A204.1 (cell line): Measurements from ENCODE around the gene KRT80.

Experiments
- FAIRE-seq: peaks from 2 replicates; lab custom pipeline; 2012; peaks lifted over from hg19 to GRCh38; lab: Jason Lieb, UNC

Gene KRT80

DNA sequence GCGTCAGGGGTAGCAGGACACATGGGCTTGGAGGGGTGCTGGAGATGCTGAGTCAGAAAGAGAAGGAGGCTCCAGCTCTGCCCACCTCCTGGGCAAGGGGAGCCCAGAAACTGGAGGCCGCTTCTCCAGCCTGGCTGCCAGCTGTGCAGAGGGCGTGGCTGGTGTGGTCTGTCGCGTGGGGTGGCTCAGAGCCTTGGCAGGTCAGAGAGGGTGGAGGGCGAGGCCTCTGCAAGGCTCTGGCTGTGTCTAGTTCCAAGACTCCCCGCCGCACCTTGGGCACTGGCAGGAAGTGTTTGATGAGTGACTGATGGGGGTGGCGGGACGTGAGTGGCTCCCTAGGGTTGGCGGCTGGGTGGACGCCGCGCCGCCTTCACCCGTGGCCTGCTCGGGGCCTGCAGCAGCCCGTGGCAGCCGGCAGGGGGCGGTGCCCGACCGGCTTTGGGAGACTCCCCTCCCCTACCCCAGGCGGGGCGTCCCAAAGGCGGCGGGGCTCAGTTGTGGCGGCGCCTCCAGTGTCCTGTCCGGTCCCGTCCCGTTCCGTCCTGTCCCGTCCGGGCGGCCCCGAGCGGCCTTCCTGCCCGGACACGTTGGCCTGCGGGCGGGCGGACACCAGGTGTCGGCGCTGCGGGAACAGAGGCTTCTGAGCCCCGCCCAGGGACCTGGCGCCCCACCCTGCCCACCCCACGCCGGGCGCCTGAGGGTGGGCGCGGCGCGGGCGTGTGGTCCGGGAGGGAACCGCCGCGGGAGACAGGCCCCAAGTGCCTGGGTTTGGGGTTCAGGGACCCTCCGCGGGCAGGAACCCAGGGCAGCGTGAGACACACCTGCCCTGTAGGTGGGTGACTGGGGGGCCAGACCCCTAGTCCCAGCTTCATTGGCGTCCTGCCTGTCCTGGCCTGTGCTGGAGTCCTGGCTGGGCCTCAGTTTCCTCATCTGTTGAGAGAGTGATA, 39.7 kb downstream of the KRT80 start:
- FAIRE-seq: no peak

DNA sequence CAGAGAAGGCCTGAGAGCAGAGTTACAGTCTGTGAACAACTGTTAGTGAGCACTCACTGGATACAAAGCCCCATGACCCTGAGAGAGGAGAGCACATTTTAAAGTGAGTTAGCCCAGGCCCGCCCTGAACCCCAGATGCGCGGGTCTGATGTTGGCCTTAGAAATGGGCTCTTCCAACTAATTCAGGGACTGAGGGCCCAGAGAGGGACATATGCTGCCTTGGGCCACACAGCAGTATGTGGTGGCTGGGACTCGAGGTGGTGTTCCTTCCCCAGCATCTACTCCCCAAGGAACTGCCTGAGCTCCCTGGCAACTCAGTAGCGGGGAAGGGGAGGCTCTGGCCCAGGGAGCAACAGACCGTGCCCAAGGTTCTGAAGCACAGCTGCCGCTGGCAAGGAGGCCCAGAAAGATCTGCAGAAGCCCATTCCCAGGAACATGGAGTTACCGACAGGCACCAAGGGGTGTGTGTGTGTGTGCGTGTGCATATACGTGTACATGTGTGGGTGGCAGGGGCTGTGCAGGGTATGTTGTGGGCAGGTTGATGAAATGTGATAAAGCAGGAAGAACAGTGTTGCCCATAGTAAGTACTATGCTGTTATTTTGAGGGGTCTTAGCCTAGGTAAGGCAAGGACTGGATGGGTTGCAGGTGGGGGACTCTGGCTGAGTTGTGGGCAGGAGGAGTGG, 40.5 kb downstream of the KRT80 start:
- FAIRE-seq: no peak

DNA sequence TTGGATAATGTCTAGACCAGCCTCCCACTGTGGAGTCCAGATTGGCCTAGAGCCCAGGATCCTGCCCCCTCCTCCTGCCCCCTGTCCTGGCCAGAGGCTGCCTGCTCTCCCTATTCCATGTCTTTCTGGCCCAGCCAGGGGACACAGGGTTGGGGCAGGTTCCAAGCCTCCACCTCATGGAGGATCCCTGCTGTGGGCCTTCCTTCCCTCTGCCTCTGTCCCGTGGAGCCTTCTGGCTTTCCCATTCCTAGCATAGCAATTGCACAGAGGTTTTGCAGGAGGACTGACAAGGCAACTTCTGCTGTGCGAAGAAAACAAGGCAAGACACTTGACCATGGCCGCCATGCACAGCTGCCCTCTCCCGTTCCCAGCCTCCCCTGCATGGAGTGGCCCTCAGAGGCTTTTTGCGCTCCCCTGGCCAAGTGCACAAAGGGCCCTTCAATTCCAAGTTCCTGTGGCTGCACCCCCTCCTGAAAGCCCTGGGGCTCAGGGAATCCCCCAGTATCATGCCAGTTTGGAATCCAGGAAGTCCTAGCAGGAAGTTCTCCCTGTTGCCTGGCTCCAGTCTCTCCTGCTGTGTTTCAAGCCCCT, 42.1 kb downstream of the KRT80 start:
- no peak for FAIRE-seq

DNA sequence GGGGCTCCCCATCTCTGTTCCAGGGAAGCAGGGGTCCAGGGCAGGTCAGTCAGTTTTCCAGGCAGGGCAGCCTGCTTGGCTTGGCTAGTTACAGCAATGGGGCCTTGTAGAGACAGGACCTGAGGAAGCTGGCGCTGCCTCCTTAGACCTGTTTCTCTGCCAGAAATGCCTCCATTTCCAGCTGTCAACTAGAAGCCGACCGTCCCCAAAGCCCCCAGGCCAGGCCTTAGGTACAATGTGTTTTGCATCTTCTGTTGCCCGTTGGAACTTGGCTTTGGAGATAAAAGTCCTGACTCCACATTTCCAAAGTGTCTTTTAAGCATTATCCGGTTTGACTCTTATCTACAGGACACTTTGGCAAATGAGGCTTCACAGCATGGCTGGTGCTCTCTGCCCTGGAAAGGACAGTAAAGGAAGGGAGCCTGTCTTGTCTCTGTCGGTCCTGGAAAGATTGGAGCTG, 42.6 kb downstream of the KRT80 start:
- no peak for FAIRE-seq

DNA sequence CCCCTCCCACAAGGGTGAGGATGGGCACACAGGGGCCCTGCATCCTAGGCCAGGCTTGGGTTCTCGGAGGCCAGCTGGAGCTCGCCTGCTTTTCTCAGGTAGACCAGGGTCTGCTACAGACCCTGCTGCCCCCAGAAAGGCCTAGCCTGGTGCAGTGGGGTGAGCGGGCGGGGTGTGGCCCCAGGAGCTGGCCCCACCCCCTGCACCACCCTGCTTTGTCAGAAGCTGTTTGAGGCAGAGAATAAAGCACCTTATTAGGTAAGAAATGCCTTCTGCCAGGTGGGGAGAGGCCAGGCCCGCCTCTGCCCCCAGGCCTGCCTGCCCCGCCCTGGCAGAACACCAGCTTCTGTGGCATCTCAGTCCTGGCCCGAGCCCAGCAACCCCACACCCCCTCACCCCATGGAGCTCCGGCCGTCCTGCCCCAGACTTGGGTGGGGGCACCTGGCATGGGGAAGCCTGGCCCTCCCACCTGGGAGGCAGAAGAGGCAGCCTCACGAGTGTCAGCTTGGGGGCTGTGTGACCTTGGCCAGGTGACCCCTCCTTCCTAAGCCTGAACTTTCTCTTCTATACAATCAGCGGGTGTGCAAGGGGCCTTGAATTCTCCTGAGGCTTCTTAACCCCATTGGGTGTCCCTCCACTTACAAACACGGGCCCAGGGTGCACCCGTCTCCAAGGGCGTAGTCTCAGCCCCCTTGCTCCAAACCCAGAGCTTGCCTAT, 43.2 kb downstream of the KRT80 start:
- no peak for FAIRE-seq

DNA sequence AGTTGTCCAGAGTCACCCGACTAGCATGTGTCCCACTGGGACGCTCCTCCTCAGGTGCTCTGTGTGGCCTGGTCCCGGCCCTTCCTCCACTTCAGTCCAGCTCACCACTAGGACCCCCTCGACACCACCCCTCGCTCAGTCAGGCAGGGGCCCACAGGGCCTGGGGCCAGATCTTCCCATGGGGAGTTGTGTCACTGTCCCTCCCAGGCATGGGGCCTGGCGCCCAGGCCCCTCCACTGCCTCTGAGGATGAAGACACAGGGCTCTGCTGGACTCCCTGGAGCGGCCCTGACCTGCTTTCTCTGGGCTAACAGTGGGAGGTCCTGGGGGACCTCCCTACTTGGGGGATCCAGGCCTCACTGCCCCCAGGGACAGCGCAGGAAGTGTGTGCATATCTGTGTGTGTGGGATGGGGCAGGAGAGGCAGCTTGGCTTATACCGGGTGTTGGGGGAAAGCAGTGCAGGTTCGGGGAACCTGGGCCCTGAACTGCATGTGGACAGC, 43.8 kb downstream of the KRT80 start:
- no peak for FAIRE-seq

DNA sequence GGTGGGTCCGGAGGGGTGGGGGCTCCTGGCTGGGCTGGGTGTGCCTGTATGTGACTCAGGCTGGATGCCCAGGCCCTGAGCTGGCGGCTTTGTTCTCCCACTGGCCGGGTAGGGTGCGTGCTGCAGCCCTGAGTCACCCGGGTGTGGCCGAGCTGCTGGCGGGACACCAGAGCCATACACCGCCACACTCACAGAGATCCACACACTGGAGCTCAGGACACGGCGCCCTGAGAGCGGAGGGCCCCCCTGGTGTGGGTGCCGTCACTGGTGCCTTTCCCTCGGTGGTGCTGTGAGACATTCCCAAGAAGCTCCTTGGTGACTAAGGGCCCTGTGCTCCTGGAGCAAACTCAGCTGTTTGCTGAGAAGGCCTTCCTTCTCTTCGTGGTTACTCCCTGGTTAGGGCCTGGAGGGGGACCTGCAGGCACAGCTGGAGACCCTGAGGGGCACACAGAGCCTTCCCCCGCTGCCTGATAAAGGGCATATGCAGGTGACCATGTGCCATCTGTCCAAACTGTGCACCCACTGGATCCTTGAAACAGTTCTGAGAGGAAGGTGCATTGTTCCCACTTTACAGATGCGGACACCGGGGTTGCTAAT, 44.3 kb downstream of the KRT80 start:
- no peak for FAIRE-seq

DNA sequence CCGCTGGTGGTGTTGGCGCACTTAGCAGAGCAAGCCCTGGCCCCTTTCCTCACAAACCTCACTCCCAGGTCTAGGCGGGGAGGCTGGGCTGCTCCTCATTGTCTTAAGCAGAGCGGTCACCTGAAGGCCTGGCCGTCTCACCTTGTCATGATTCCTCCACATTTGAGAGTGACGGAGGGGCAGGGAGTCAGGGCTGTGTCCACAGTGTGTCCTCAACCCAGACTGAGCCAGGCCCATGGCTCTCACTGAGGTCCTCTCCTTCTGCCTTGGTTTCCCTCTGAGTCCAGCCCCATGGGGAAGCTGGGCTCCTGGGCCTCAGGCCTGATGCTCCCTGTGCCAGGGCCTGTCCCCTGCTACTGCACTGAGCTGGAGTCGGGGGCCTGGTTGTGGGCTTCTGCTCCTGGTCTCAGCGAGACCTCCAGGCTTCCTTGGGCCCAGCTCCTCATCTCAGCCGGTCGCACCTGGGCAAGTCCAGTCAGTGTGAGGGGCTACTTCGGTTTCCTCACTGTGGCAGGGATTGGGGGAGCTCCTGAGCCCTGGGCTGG, 44.9 kb downstream of the KRT80 start:
- no peak for FAIRE-seq

DNA sequence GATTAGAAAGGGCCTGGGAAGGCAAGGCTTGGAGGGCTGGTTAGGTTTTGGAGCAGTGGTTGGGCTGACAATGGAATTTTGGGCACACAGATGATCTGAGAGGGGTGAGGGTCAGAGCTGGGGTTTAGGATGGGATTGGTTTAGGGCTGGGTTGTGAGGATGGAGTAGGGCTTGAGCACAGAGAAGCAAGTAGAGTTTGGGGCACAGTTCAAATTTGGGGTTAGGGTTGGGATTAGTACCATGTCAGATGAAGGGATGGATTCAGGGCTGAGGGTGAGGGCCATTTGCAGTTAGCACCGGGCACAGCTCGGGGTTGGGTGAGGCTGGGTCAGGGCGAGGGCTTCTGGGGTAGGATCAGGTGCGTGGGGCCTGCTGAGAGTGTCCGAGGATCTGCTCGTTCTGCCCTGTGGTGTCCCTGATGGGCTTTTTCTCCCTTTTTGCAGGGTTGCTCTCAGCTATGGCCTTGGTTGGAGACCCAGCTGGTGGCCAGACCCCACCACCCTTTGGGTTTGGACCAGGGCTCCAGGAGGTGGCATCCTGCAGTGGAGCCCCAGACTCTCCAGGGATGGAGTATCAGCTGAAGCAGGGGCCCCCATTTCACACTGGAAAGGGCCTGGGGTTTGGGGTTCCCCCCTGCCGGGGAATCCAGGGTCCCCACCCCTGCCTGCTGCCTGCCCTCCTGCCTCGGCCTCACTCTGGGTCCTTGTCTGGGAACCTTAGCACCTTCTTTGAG, 45.6 kb downstream of the KRT80 start:
- no peak for FAIRE-seq

DNA sequence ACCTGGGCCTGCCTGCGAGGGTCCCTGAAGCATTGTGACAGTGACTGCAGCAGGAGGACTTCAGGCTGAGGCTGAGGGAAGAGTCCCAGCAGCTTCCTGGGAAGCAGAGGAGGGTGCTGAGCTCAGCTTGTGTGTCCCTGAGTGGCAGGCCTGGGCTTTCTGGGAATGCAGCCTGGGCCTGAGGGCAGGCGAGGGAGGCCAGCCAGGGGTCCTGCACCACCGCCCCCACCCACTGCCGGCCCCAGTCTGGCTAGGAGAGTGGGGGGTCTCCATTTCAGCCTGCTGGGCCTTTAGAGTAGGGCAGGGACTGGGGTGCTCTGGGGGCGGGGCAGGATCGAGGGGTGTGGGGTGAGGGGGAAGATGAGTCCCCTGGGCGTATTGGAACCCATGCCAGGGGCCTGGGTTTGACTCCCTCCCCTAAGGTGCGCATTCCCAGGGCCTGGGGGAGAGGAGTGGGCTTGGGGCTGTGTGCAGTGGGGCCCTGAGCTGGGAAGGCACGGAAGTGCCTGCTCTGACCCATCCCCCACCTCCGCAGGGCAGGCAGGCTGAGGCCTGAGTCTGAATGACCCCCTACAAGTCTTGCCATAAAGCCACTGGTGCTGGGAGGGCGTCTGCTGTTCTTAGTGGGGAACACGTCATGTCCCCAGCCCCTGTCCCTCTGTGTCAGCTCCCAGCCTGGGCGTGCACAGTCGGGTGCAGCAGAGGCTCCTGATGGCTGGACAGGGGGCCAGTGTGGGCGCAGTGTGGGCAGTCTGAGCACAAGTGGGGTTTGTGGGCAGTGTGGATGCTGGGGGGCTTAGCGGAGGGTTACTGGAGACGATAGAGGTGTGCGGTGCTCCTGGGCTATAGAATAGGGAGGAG, 46.4 kb downstream of the KRT80 start:
- no peak for FAIRE-seq

DNA sequence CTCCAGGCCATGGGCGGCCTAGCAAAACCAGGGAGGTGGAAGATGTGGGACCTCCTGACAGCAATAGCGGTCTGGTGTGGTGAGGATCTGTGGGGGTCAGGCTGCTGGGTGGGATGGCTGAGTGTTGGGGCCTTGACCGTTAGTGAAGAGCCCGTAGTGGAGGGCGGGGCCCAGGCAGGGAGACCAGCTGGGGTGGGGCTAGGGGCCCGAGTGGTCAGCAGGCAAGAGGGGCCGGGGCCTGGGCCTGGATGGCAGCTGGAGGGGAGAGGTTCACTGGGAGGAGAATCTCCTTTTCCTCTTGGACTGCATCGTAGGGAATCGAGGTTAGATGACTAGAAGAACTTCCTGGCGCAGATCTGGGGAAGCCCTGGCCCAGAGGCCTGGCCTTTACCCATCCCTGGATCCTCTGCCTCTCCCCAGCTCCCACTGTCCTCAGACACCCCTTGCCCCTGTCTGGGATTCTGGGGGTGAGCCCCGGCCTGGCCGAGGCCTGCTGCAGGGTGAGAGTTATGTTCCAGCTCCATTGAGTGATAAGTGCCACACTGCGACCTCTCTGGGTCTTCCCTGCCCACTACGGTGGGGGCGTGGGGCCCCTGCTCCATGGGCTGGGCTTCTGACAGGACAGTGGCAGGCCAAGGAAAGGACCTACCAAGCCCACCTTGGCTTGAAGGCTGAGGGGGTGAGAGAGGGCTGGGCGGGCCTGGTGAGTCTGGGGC, 47.1 kb downstream of the KRT80 start:
- FAIRE-seq: no peak

DNA sequence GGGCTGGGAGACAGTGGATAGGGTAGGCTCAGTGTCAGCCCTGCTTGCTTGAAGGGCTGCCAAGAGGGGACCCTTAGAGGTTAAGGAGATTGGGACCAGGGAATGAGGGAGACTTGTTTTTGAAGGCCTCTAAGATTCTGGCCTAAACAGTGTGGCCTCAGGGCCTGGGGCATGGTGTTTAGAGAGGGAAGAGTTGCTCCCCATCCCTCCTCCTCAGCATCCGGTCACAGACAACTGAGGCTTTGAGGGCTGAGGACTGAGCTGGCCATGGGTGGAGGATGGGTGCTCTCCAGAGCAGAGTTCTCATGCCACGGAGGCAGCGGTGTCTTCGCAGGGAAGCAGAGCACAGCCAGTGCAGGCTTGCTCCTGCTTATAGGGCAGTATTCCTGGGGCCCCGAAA, 49.4 kb downstream of the KRT80 start:
- no peak for FAIRE-seq

DNA sequence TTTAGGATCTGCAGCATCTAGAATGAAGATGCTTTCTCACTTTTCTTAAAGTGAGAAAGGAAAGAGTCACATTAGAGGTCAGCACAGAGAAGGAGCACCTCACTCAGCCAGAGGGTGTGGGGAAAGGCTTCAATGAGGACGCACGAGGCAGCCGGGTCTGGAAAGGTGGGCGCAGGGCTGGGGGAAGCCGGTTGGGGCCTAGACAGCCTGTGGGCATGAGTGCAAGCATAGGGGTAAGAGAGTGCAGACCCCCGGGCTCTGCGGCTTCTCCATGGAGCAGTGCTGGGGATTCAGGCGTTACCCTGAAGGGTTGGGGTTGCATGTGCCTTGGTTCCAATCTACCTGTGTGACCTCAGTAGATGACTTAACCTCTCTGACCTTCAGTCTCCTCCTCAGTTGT, 49.9 kb downstream of the KRT80 start:
- FAIRE-seq: no peak

DNA sequence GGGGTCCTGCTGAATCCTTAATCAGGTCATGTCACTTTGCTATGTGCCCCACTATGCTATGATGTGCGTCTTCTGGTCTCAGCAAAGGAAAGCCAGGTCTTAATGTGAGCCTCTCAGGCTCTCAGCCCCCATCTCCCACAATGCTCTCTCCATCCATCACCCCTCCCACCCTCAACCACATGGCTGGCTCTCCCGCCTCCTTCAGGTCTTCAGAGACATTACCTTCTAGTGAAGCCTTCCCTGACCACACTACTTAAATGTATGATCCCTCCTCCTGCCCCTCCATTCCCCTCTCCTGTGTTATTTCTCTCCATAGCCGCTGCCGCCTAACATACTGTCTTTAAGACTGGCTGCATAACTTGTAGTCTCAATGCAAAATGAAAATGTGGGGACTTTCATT, 50.5 kb downstream of the KRT80 start:
- no peak for FAIRE-seq

DNA sequence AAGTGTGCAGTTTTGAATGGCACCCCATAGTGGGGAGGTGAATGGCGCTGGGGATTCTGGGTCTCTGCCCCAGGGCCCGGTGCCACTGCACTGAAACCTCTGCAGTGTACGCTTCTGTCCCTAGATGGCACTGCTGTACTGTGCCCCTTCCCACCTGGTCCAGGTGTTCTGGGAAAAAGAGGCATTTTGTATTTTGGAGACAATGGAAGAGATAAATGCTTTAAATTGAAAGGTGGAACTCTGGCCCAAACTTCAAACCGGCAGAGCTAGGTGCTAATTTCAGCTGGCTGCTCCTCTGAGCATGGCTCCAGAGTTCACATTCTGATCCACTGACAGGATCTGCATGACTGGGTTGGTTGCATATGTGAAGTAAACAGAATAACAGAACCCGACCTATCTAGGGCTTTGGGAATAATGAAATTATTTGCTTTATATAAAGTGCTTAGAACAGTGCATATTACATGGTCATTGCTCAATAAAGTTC, 52.2 kb downstream of the KRT80 start:
- no peak for FAIRE-seq

DNA sequence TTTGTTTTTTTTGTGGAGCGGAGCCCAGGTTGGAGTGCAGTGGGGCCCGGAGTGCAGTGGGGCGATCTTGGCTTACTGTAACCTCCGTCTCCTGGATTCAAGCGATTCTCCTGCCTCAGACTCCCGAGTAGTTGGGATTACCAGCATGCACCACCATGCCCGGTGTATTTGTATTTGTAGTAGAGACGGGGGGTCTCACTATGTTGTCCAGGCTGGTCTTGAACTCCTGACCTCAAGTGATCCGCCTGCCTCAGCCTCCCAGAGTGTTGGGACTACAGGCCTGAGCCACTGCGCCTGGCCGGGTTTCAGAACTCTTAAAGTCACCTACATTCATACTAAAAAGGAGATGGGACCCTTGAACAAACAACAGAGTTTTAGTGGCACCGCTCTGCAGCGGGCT, 52.7 kb downstream of the KRT80 start:
- no peak for FAIRE-seq

DNA sequence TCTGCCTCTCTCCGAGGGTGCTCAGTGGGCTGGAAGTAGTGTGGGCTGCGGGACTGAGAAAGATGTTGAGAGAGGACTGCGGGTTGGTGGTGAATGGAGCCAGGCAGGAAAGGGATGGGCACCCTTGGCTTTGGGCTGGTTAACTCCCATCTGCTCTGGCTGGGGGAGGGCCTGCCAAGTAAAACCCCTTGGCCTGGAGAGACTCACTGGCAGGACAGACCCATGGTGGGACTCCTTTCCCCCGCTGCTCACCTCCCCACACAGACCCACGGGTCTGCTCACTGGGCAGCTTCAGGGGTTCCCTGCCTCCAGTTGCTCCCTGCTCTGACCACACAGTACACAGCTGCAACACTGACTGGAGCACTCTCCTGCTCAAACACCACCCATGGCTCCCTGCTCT, 54.1 kb downstream of the KRT80 start:
- FAIRE-seq: no peak

DNA sequence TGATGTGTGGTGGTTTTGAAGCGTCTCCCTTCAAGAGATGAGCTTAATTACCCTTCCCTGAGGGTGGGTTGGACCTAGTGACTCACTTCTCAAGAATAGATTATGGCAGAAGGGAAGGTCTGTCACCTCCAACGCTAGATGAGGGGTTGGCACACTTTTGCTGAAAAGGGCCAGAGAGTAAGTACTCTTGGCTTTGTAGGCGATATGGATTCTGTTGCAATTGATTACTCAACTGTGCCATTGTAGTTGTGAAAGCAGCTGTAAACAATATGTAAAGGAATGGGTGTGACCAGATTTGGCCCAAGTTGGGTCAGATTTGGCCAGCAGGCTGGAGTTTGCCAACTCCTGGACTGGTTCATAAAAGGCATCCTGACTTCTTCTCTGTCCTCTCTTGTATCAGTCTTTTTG, 59.1 kb downstream of the KRT80 start:
- no peak for FAIRE-seq

DNA sequence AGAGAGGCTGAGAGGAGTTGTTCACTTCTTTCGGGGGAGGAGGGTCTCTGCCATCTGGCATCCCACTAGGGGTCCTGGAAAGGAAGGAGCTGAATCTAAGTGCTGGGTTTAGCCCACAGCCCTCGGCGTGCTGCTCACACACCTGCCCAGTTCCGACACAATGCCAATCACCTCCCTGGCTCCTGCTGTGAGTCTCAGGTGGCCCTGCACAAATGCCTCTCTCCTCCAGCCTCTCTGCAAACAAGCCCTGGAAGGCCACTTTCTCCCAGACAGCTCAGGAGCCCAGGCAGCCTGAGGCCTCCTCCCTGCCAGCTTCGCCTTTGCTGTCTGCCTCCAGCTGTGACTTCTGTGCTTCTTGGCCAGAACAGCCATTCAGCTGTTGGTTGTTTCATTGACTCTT, 61.1 kb downstream of the KRT80 start:
- FAIRE-seq: no peak
